GM23338 (cell line): Measurements from ENCODE around the gene HSD3B7.

Experiments used
- CREB1 ChIP-seq: fragments of 250-450 bp; sonication (Bioruptor Pico); IDR thresholded peaks from 2 replicates; pipeline ENCODE4 v1.5.0; 2020; ENCODE audit warnings: low read depth, mild to moderate bottlenecking, moderate library complexity
- CTCF ChIP-seq, 2 experiments: fragments of 200-600 bp in 1 of 2; sonication (generic) in 1 of 2; conservative IDR thresholded peaks; 2 replicates each; pipeline versions ENCODE4 v1.5.1 to v1.6.1; 2016 to 2017; ENCODE audit warnings: antibody characterized with exemption in 2 of 2, low read depth in 2 of 2, mild to moderate bottlenecking in 2 of 2, moderate library complexity in 1 of 2
- EZH2 ChIP-seq: fragments of 200-600 bp; sonication (generic); IDR thresholded peaks from one replicate; pipeline ENCODE4 v1.8.0; 2017; ENCODE audit warnings: antibody characterized with exemption, mild to moderate bottlenecking, low read depth; ENCODE audit not compliant: unreplicated experiment
- EZH2phosphoT487 ChIP-seq: fragments of 200-600 bp; sonication (generic); IDR thresholded peaks from one replicate; pipeline ENCODE4 v1.8.1; 2018; ENCODE audit warnings: antibody characterized with exemption; ENCODE audit not compliant: unreplicated experiment
- JUNB ChIP-seq: IDR thresholded peaks from one replicate; pipeline ENCODE4 v1.6.1; 2016; ENCODE audit warnings: antibody characterized with exemption; ENCODE audit not compliant: unreplicated experiment
- POLR2AphosphoS5 ChIP-seq: IDR thresholded peaks from 2 replicates; pipeline ENCODE4 v1.6.1; 2016; ENCODE audit warnings: antibody characterized with exemption, low read depth
- TF ChIP-seq, protein P1 (sequence below): IDR thresholded peaks from one replicate; pipeline ENCODE4 v1.6.1; 2018; ENCODE audit warnings: antibody characterized with exemption; ENCODE audit not compliant: unreplicated experiment

DNA sequence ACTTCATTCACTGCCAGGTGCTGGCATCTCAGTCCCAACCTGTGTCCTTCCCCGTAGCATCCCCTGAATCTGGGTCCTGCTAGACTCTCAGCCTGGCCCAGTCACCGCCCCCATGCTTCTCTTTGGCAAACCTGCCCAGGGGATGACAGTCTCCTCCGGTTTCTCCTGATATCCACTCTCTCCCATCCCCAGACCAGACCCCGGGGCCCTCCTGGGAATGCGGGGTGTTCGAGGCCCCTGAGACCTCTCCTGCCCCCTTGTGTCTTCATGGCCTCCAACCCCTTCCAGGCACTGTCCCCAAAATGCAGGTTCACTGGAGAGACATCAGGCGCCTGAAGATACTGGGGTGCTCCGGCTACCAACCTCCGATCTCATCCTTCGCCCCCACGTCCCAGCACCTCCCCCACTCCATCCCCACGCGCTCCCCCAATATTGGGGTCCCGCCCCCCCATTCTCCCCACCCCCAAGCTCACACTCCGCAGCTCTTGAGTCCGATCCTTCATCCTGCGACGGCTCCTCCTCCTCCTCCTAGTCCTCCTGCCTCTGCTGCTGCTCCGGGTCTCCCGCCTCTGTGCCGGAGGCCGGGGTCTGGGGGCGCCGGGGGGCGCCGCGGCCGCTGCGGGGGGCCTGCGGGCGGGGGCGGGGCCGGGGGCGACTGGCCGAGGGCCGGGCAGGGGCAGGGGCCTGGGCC is 25.0 kb downstream of the HSD3B7 start:
- peak; percentile 34 to 47 for TF ChIP-seq CTCF (conservative IDR thresholded peaks at IDR 0.05; ENCODE audit: low read depth in 2 of 2)
- no peak for TF ChIP-seq POLR2AphosphoS5
- no peak for TF ChIP-seq EZH2phosphoT487
- no peak for TF ChIP-seq EZH2
- TF ChIP-seq JUNB = no peak
- TF ChIP-seq, protein P1, sequence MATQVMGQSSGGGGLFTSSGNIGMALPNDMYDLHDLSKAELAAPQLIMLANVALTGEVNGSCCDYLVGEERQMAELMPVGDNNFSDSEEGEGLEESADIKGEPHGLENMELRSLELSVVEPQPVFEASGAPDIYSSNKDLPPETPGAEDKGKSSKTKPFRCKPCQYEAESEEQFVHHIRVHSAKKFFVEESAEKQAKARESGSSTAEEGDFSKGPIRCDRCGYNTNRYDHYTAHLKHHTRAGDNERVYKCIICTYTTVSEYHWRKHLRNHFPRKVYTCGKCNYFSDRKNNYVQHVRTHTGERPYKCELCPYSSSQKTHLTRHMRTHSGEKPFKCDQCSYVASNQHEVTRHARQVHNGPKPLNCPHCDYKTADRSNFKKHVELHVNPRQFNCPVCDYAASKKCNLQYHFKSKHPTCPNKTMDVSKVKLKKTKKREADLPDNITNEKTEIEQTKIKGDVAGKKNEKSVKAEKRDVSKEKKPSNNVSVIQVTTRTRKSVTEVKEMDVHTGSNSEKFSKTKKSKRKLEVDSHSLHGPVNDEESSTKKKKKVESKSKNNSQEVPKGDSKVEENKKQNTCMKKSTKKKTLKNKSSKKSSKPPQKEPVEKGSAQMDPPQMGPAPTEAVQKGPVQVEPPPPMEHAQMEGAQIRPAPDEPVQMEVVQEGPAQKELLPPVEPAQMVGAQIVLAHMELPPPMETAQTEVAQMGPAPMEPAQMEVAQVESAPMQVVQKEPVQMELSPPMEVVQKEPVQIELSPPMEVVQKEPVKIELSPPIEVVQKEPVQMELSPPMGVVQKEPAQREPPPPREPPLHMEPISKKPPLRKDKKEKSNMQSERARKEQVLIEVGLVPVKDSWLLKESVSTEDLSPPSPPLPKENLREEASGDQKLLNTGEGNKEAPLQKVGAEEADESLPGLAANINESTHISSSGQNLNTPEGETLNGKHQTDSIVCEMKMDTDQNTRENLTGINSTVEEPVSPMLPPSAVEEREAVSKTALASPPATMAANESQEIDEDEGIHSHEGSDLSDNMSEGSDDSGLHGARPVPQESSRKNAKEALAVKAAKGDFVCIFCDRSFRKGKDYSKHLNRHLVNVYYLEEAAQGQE = no peak
- TF ChIP-seq CREB1 (CRISPR knock-in tag) = no peak
